Measurements from ENCODE around the gene PSMD14.

DNA sequence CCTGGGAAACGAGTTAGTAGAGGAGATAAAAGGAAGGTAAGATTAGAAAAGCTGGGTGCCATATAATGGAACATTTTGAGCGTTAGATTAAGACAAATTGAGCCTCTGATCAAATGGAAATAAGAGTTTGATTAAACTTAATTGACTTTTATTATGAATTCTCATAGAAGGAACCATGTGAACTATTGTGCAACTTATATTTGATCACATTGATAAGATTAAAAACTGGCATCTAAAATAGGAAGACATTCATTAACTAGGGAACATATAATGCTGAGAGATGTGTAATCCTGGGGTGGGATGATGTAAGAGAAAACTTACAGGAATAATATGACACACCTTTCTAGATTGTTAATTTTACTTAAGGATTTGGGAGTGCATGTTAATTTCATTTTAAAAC is 130.4 kb downstream of the PSMD14 start:
- TF ChIP-seq POLR2A (IDR thresholded peaks at IDR 0.05): no peak
- TF ChIP-seq, protein P1, sequence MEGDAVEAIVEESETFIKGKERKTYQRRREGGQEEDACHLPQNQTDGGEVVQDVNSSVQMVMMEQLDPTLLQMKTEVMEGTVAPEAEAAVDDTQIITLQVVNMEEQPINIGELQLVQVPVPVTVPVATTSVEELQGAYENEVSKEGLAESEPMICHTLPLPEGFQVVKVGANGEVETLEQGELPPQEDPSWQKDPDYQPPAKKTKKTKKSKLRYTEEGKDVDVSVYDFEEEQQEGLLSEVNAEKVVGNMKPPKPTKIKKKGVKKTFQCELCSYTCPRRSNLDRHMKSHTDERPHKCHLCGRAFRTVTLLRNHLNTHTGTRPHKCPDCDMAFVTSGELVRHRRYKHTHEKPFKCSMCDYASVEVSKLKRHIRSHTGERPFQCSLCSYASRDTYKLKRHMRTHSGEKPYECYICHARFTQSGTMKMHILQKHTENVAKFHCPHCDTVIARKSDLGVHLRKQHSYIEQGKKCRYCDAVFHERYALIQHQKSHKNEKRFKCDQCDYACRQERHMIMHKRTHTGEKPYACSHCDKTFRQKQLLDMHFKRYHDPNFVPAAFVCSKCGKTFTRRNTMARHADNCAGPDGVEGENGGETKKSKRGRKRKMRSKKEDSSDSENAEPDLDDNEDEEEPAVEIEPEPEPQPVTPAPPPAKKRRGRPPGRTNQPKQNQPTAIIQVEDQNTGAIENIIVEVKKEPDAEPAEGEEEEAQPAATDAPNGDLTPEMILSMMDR (IDR thresholded peaks at IDR 0.05): no peak

All from body of pancreas (tissue), 4 donors.